ENCODE measurements around the gene UFSP1. TPM values are rescaled to one million over a fixed set of nuclear protein-coding genes. Genes with fewer than 3 reads are reported as not detected.
"Not testable (repeated sequence)": the region's sequence is repeated elsewhere in the genome, so short reads cannot be mapped to it uniquely, and the experiment has no call there.

UFSP1 gene
- total RNA-seq, 1 donor from 2014 or later: 5.5 TPM

DNA sequence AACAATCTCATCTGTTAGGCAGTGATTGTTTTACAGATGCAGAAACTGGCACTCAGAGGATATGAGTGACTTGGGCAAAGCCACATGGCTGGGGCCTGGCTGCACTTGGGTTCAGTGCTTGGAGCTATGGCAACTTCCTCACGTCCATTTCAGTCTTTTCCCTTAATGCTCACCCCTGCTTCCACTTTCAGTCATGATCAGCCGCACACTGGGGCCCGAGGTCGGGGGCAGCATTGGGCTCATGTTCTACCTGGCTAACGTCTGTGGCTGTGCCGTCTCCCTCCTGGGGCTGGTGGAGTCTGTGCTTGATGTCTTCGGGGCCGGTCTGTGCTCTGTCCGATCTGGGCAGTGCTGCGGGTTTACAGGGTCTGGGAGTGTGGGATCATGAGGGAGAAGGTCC, 34.0 kb downstream of the UFSP1 start:
- Mint-ChIP-seq H3K36me3 (ENCODE audit: low read depth) (peaks cover 17% of the 10 kb centered on the region), H3K4me1 (ENCODE audit: low read depth) (peaks cover 8% of the 10 kb centered on the region), H3K27me3 (ENCODE audit: insufficient read depth) (no peaks in the 10 kb centered on the region), H3K4me3 (no peak overlapping the region), H3K9me3 (no peaks in the 10 kb centered on the region), H3K27ac (no peak overlapping the region)
- intact Hi-C loops (cut with micrococcal nuclease): no loop called here
- DNase-seq (ENCODE audit: low spot score): no peak

DNA sequence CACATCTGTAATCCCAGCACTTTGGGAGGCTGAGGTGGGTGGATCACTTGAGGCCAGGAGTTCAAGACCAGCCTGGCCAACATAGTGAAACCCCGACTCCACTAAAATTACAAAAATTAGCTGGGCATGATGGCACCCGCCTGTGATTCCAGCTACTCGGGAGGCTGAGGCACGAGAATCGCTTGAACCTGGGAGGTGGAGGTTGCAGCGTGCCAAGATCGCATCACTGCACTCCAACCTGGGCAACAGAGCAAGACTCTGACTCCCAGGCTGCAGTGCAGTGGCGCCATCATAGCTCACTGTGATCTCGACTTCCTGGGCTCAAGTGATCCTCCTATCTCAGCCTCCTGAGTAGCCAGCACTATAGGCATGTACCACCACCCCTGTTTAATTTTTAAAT, 34.6 kb downstream of the UFSP1 start:
- peaks cover 16% of the 10 kb centered on the region for H3K36me3 Mint-ChIP-seq (ENCODE audit: low read depth)
- not testable (repeated sequence) for DNase-seq (ENCODE audit: low spot score); H3K4me3 Mint-ChIP-seq; H3K9me3 Mint-ChIP-seq; H3K4me1 Mint-ChIP-seq (ENCODE audit: low read depth); H3K27me3 Mint-ChIP-seq (ENCODE audit: insufficient read depth); H3K27ac Mint-ChIP-seq
- intact Hi-C loops (cut with micrococcal nuclease): loop anchor here (5.0 kb wide), 2 partner anchors 163 to 288 kb away; partner anchors contain the start of gene GIGYF1

DNA sequence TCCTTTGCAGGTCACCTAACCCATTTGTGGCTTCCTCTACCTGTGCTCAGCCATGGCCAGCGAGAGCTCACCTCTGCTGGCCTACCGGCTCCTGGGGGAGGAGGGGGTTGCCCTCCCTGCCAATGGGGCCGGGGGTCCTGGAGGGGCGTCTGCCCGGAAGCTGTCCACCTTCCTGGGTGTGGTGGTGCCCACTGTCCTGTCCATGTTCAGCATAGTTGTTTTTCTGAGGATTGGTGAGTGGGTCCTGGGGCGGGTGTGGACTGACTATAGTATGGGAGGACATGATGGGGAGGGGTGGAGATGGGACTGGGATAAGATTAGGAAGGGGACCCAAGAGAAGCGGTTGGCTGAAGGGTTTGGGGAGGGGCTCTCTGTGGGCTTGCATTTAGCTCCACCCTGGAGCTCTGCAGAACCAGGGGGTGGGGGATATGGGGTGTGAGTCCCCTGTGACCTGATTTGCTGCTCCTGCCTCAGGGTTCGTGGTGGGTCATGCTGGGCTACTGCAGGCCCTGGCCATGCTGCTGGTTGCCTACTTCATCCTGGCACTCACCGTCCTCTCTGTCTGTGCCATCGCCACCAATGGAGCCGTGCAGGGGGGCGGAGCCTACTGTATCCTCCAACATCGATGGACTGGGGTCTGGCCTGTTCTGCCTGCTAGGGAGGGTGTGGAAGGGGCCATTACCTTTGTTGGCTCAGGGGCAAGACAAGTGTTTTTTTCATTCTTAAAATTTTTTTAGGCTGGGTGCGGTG, 35.2 kb downstream of the UFSP1 start:
- H3K27ac Mint-ChIP-seq: no peak overlapping the region
- peaks cover 12% of the 10 kb centered on the region for H3K36me3 Mint-ChIP-seq (ENCODE audit: low read depth)
- no peak for DNase-seq (ENCODE audit: low spot score)
- intact Hi-C loops (cut with micrococcal nuclease): loop anchor here (5.0 kb wide), 2 partner anchors 162 to 287 kb away; partner anchors contain the start of gene GIGYF1
- H3K4me1 Mint-ChIP-seq (ENCODE audit: low read depth): peaks cover 8% of the 10 kb centered on the region
- no peaks in the 10 kb centered on the region for H3K9me3 Mint-ChIP-seq
- no peaks in the 10 kb centered on the region for H3K27me3 Mint-ChIP-seq (ENCODE audit: insufficient read depth)
- H3K4me3 Mint-ChIP-seq: peak overlapping the region; percentile 93

DNA sequence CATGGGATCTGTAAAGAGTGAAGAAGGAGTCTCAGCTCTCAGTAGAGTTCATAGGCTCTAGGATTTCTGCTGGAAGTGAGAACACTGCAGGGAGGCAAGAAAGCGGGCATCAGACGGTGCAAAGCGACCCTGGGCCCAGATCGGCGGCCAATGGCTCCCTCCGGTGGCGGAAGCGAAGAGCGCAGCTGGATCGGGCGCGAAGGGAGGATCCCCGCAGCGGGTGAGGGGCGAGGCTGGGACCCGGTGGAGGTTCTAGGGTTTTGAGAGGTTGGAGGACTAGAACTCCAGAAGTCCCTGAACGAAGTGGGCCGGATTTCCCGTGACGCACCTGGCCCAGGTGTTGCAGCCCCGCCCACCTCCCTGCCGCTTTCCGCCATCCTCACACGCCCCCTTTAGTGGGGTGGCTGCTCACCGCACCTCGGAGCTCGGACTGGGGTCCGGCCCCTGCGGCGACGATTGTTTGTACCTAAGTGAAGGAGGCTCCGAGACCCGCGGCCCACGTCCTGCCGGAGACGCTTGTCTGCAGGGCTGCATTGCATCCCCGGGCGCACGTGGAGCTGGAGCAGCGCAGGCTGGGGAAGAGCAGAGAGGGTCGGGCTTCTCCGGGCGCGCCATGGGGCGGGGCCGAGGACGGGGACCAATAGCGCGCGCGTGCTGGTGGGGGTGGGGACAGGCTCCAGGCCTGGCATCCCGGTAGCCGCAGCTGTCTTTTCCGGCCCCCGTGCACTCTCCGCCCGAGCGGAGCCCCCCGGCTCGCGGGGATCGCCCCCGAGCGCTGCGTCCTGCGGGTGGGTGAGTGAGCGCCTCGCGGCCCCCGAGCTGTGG, 37.3 kb downstream of the UFSP1 start, which contains the start of gene SLC12A9:
SLC12A9 (plus strand) TSS at position 666 of the 825 bp plus-strand sequence. CDS start 1,485 bp downstream, outside the sequence.
- peaks cover 8% of the 10 kb centered on the region for H3K4me1 Mint-ChIP-seq (ENCODE audit: low read depth)

DNA sequence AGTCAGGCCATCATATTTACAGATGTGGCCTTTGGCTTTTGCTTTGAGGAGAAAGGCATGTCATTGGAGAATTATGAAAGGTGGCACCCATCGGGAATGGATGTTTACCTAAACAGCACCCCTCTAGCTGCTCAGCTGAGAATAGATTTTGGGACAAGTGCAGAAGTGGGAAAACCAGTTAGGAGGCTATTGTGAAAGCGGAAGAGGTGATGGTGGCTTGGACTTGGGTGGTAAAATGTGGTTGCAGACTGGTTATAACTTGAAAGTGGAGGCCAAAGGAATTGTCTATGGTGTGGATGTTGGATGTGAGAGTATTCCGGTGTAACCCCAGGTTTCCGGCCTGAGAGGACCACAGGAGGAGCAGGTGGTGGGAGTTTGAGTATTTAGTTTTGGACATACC, 42.2 kb downstream of the UFSP1 start:
- Mint-ChIP-seq H3K9me3 (no peaks in the 10 kb centered on the region), H3K27ac (no peak overlapping the region), H3K36me3 (ENCODE audit: low read depth) (no peaks in the 10 kb centered on the region), H3K4me1 (ENCODE audit: low read depth) (peaks cover 5% of the 10 kb centered on the region), H3K27me3 (ENCODE audit: insufficient read depth) (peaks cover 5% of the 10 kb centered on the region), H3K4me3 (no peak overlapping the region)
- no peak for DNase-seq (ENCODE audit: low spot score)
- intact Hi-C loops (cut with micrococcal nuclease): no loop called here

More for the DNA sequence above, 37.3 kb downstream of the UFSP1 start, which contains the start of gene SLC12A9:
- H3K4me3 Mint-ChIP-seq: peak within 1 kb of the TSS; percentile 93
- DNase-seq (ENCODE audit: low spot score): peak; percentile 86
- peaks cover 5% of the 10 kb centered on the region for H3K27me3 Mint-ChIP-seq (ENCODE audit: insufficient read depth)
- H3K36me3 Mint-ChIP-seq (ENCODE audit: low read depth): peaks cover 9% of the 10 kb centered on the region
- H3K9me3 Mint-ChIP-seq: no peaks in the 10 kb centered on the region
- intact Hi-C loops (cut with micrococcal nuclease): loop anchor here (1.0 to 5.0 kb wide), 16 partner anchors 15 to 373 kb away; partner anchors contain the start of genes FBXO24, GIGYF1, GNB2 and LRCH4
- peak within 1 kb of the TSS; percentile 79 for H3K27ac Mint-ChIP-seq

DNA sequence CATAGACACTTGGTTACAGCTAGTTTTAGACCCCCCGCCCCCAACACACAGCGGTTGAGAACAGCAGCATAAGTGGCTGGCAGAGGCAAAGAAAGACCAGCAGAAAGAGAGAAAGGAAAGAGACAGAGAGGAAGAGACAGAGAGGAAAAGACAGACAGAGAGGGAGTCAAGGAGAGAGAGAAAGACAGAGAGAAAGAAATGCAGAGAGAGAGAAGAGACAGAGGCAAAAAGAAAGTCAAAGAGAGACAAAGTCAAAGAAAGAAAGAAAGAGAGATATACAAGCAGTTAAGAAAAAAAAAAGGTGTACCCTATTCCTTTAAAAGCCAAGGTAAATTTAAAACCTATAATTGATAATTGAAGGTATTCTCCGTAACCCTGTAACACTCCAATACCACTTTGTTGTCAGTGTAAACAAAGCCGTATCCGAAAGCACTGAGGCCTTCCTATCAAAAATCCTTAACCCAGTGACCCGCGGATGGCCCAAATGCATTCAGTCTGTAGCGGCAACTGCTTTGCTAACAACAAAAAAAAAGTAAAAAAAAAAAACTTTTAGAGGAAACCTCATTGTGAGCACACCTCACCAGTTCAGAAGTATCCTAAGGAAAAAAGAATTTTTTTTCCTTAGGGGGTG, 48.9 kb downstream of the UFSP1 start:
- H3K27me3 Mint-ChIP-seq (ENCODE audit: insufficient read depth): peaks cover 3% of the 10 kb centered on the region
- H3K9me3 Mint-ChIP-seq: no peaks in the 10 kb centered on the region
- no peaks in the 10 kb centered on the region for H3K4me1 Mint-ChIP-seq (ENCODE audit: low read depth)
- H3K4me3 Mint-ChIP-seq: no peak overlapping the region
- no peak for DNase-seq (ENCODE audit: low spot score)
- no peak overlapping the region for H3K27ac Mint-ChIP-seq
- intact Hi-C loops (cut with micrococcal nuclease): no loop called here
- H3K36me3 Mint-ChIP-seq (ENCODE audit: low read depth): peaks cover under 1% of the 10 kb centered on the region

DNA sequence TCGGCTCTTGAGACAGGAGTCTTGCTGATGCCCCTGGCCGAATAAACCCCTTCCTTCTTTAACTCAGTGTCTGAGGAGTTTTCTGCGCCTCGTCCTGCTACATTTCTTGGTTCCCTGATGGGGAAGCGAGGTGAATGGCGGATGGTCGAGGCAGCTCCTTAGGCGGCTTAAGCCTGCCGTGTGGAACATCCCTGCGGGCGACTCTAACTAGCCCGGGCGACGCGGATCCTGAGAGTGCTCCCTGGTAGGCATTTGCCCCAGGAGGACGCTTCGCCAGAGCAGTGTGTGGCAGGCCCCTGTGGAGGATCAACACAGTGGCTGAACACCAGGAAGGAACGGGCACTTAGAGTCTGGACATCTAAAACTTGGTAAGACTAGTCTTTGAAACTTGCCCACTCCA, 50.2 kb downstream of the UFSP1 start:
- H3K27ac Mint-ChIP-seq: no peak overlapping the region
- peaks cover 3% of the 10 kb centered on the region for H3K27me3 Mint-ChIP-seq (ENCODE audit: insufficient read depth)
- peaks cover 2% of the 10 kb centered on the region for H3K36me3 Mint-ChIP-seq (ENCODE audit: low read depth)
- H3K4me1 Mint-ChIP-seq (ENCODE audit: low read depth): no peaks in the 10 kb centered on the region
- intact Hi-C loops (cut with micrococcal nuclease): no loop called here
- H3K9me3 Mint-ChIP-seq: no peaks in the 10 kb centered on the region
- no peak for DNase-seq (ENCODE audit: low spot score)
- no peak overlapping the region for H3K4me3 Mint-ChIP-seq

Other genes with a start within 250 kb of the UFSP1 start
- 13.8 and 15.0 TPM in 2 replicates for gene TFR2, start 248.2 kb downstream of the UFSP1 start, total RNA-seq
- not detected in 2 replicates for gene ACTL6B, start 233.3 kb downstream of the UFSP1 start, total RNA-seq
- gene GNB2, start 216.0 kb downstream of the UFSP1 start, total RNA-seq: 218 and 221 TPM in 2 replicates
- gene GIGYF1, start 195.5 kb downstream of the UFSP1 start, total RNA-seq: 49.1 and 53.8 TPM in 2 replicates
- gene POP7, start 183.6 kb downstream of the UFSP1 start, total RNA-seq: 82.7 and 84.4 TPM in 2 replicates
- not detected in 2 replicates for gene EPO, start 169.2 kb downstream of the UFSP1 start, total RNA-seq
- not detected in 2 replicates for gene ZAN, start 156.1 kb downstream of the UFSP1 start, total RNA-seq
- 2.4 and 2.8 TPM in 2 replicates for gene EPHB4, start 62.2 kb downstream of the UFSP1 start, total RNA-seq
- gene SLC12A9, start 37.0 kb downstream of the UFSP1 start, total RNA-seq: 46.0 and 47.9 TPM in 2 replicates
- gene TRIP6, start 22.3 kb downstream of the UFSP1 start, total RNA-seq: 41.5 and 44.1 TPM in 2 replicates
- 294 and 306 TPM in 2 replicates for gene SRRT, start 14.6 kb downstream of the UFSP1 start, total RNA-seq
- 0.17 and 0.21 TPM in 2 replicates for gene ACHE, start 6.2 kb upstream of the UFSP1 start, total RNA-seq
- not detected in 2 replicates for gene MUC3A, start 59.8 kb upstream of the UFSP1 start, total RNA-seq
- 0.44 and 0.81 TPM in 2 replicates for gene MUC12, start 79.8 kb upstream of the UFSP1 start, total RNA-seq
- 0.02 TPM in 1 of 2 replicates, not detected in the other for gene MUC17, start 130.4 kb upstream of the UFSP1 start, total RNA-seq
- 41.2 and 45.7 TPM in 2 replicates for gene TRIM56, start 195.8 kb upstream of the UFSP1 start, total RNA-seq
- 0.36 and 0.47 TPM in 2 replicates for gene SERPINE1, start 237.4 kb upstream of the UFSP1 start, total RNA-seq